ENCODE results near the gene ZNF136. TPM values are rescaled to one million over a fixed set of nuclear protein-coding genes. Genes with fewer than 3 reads are reported as not detected.

Gene ZNF136
- total and polyA plus RNA-seq, 2 of the 13 experiments (the other 11 are each of a cell fraction or from before 2014, with no cell fraction given): 2.5 to 10.2 TPM

DNA sequence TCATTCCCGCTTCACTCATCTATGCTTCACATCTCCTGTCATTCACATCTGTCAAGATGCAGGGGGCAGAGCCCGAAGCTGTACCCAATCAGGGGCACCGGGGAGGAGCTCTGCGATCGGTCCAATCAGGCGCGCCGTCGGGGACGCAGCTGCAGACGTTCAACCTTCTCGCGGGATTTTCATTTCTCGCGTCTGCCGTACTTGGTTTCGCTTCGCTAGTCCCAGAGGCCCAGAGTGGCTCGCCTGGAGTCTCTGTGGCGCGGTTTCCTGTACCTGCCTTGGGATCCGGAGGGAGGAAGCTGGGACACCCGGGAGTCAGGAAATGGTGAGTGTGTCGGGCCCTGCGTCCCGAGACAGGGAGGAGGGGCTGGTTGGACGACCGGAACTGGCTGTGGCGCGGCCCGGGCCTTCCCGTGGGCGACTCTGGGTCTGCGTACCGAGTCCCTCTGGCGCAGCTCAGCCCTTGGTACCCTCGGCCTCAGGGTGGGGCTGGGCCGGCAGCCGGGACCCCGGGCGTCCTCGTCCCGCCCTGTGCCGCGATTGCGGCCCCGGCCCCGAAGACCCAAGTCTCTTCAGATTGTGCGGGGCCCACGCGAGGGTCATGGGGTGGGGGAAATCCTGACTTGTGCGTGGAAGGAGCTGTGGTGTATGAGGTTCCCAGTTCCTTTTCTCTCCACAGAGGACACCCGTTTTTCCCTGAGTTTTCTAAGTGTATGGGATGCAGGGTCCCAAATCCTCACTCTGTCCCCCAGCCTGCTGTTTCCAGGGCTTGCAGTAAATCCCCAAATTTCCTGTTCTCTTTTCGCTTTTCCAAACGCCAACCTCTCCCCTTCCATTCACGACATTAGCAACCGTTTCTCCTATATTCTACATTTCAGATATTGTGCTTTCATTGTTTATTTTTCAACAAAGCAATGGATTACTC is at the start of gene ZNF136 (continued):
- TF ChIP-seq, protein P1, sequence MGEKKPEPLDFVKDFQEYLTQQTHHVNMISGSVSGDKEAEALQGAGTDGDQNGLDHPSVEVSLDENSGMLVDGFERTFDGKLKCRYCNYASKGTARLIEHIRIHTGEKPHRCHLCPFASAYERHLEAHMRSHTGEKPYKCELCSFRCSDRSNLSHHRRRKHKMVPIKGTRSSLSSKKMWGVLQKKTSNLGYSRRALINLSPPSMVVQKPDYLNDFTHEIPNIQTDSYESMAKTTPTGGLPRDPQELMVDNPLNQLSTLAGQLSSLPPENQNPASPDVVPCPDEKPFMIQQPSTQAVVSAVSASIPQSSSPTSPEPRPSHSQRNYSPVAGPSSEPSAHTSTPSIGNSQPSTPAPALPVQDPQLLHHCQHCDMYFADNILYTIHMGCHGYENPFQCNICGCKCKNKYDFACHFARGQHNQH (CRISPR knock-in tag; IDR thresholded peaks at IDR 0.05): peak; percentile 73
- TF ChIP-seq GATAD2A (CRISPR knock-in tag; IDR thresholded peaks at IDR 0.05): 0 out of 2 replicates have a peak, but pooled peaks have one; percentile 29
- TF ChIP-seq ZNF616 (CRISPR knock-in tag; IDR thresholded peaks at IDR 0.05; ENCODE audit: low read depth): no peak
- TF ChIP-seq ZNF672 (CRISPR knock-in tag; IDR thresholded peaks at IDR 0.05): no peak
- no peak for TF ChIP-seq ZNF709 (CRISPR knock-in tag; IDR thresholded peaks at IDR 0.05)
- TF ChIP-seq ZNF326 (CRISPR knock-in tag; IDR thresholded peaks at IDR 0.05; ENCODE audit: borderline replicate concordance): no peak
- TF ChIP-seq, protein P2, sequence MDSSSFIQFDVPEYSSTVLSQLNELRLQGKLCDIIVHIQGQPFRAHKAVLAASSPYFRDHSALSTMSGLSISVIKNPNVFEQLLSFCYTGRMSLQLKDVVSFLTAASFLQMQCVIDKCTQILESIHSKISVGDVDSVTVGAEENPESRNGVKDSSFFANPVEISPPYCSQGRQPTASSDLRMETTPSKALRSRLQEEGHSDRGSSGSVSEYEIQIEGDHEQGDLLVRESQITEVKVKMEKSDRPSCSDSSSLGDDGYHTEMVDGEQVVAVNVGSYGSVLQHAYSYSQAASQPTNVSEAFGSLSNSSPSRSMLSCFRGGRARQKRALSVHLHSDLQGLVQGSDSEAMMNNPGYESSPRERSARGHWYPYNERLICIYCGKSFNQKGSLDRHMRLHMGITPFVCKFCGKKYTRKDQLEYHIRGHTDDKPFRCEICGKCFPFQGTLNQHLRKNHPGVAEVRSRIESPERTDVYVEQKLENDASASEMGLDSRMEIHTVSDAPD (CRISPR knock-in tag; IDR thresholded peaks at IDR 0.05): 0 out of 2 replicates have a peak, but pooled peaks have one; percentile 41
- TF ChIP-seq, protein P3, sequence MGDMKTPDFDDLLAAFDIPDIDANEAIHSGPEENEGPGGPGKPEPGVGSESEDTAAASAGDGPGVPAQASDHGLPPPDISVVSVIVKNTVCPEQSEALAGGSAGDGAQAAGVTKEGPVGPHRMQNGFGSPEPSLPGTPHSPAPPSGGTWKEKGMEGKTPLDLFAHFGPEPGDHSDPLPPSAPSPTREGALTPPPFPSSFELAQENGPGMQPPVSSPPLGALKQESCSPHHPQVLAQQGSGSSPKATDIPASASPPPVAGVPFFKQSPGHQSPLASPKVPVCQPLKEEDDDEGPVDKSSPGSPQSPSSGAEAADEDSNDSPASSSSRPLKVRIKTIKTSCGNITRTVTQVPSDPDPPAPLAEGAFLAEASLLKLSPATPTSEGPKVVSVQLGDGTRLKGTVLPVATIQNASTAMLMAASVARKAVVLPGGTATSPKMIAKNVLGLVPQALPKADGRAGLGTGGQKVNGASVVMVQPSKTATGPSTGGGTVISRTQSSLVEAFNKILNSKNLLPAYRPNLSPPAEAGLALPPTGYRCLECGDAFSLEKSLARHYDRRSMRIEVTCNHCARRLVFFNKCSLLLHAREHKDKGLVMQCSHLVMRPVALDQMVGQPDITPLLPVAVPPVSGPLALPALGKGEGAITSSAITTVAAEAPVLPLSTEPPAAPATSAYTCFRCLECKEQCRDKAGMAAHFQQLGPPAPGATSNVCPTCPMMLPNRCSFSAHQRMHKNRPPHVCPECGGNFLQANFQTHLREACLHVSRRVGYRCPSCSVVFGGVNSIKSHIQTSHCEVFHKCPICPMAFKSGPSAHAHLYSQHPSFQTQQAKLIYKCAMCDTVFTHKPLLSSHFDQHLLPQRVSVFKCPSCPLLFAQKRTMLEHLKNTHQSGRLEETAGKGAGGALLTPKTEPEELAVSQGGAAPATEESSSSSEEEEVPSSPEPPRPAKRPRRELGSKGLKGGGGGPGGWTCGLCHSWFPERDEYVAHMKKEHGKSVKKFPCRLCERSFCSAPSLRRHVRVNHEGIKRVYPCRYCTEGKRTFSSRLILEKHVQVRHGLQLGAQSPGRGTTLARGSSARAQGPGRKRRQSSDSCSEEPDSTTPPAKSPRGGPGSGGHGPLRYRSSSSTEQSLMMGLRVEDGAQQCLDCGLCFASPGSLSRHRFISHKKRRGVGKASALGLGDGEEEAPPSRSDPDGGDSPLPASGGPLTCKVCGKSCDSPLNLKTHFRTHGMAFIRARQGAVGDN (CRISPR knock-in tag; IDR thresholded peaks at IDR 0.05): peak; percentile 81
- TF ChIP-seq, protein P4, sequence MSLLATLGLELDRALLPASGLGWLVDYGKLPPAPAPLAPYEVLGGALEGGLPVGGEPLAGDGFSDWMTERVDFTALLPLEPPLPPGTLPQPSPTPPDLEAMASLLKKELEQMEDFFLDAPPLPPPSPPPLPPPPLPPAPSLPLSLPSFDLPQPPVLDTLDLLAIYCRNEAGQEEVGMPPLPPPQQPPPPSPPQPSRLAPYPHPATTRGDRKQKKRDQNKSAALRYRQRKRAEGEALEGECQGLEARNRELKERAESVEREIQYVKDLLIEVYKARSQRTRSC (CRISPR knock-in tag; IDR thresholded peaks at IDR 0.05; ENCODE audit: low read depth): no peak
- TF ChIP-seq ZNF10 (CRISPR knock-in tag; IDR thresholded peaks at IDR 0.05; ENCODE audit: borderline replicate concordance, low read depth): no peak
- TF ChIP-seq ZNF83 (CRISPR knock-in tag; IDR thresholded peaks at IDR 0.05; ENCODE audit: borderline replicate concordance): no peak
- TF ChIP-seq KAT7 (CRISPR knock-in tag; IDR thresholded peaks at IDR 0.05; ENCODE audit: borderline replicate concordance): no peak; the same call in 1 of the 2 replicates
- TF ChIP-seq ZNF546 (CRISPR knock-in tag; conservative IDR thresholded peaks at IDR 0.05): 0 out of 2 replicates have a peak, but pooled peaks have one; percentile 43
- TF ChIP-seq MBD4 (IDR thresholded peaks at IDR 0.05; ENCODE audit: borderline replicate concordance, low read length): no peak
- TF ChIP-seq, protein P5, sequence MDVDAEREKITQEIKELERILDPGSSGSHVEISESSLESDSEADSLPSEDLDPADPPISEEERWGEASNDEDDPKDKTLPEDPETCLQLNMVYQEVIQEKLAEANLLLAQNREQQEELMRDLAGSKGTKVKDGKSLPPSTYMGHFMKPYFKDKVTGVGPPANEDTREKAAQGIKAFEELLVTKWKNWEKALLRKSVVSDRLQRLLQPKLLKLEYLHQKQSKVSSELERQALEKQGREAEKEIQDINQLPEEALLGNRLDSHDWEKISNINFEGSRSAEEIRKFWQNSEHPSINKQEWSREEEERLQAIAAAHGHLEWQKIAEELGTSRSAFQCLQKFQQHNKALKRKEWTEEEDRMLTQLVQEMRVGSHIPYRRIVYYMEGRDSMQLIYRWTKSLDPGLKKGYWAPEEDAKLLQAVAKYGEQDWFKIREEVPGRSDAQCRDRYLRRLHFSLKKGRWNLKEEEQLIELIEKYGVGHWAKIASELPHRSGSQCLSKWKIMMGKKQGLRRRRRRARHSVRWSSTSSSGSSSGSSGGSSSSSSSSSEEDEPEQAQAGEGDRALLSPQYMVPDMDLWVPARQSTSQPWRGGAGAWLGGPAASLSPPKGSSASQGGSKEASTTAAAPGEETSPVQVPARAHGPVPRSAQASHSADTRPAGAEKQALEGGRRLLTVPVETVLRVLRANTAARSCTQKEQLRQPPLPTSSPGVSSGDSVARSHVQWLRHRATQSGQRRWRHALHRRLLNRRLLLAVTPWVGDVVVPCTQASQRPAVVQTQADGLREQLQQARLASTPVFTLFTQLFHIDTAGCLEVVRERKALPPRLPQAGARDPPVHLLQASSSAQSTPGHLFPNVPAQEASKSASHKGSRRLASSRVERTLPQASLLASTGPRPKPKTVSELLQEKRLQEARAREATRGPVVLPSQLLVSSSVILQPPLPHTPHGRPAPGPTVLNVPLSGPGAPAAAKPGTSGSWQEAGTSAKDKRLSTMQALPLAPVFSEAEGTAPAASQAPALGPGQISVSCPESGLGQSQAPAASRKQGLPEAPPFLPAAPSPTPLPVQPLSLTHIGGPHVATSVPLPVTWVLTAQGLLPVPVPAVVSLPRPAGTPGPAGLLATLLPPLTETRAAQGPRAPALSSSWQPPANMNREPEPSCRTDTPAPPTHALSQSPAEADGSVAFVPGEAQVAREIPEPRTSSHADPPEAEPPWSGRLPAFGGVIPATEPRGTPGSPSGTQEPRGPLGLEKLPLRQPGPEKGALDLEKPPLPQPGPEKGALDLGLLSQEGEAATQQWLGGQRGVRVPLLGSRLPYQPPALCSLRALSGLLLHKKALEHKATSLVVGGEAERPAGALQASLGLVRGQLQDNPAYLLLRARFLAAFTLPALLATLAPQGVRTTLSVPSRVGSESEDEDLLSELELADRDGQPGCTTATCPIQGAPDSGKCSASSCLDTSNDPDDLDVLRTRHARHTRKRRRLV (CRISPR knock-in tag; IDR thresholded peaks at IDR 0.05): no peak

Measured in HepG2 (cell line).